H1 (cell line): ENCODE measurements around the gene ABCF2. TPM values are rescaled to one million over a fixed set of nuclear protein-coding genes. Genes with fewer than 3 reads are reported as not detected.
A peak's percentile ranks its signal among the peaks of the same experiment; 100 is the strongest.

Experiments used
- CTCF ChIA-PET: fragments of 300-600 bp; sonication (Branson Sonifier 250); formaldehyde crosslinking; loops from one replicate; lab custom pipeline; 2021; ENCODE audit not compliant: partially characterized antibody; lab: Charles Lee
- POLR2A ChIA-PET: fragments of 300-600 bp; sonication (Branson Sonifier 250); formaldehyde crosslinking; loops from one replicate; lab custom pipeline; 2021; ENCODE audit warnings: inconsistent platforms; ENCODE audit not compliant: partially characterized antibody; lab: Charles Lee
- DNase-seq, 2 experiments: peaks; one replicate each; pipeline versions ENCODE4 v3.0.0 to v3.0.0-alpha.2; 2010 to 2022; ENCODE audit warnings: low spot score in 2 of 2, low read depth in 1 of 2, mixed read lengths in 1 of 2
- FAIRE-seq: peaks from 2 replicates; lab custom pipeline; 2011; peaks lifted over from hg19 to GRCh38; lab: Jason Lieb, UNC
- H2AFZ ChIP-seq: 2 replicates; pipeline ENCODE4 v1.8.1; 2012; ENCODE audit warnings: low read length, inconsistent platforms
- H2AK5ac ChIP-seq: 2 replicates; pipeline ENCODE4 v1.6.1; 2013; ENCODE audit warnings: low read depth, low read length
- H2BK120ac ChIP-seq: replicated peaks from 2 replicates; pipeline ENCODE3; 2013; ENCODE audit warnings: low read depth, low read length, inconsistent platforms
- H2BK12ac ChIP-seq: 2 replicates; pipeline ENCODE4 v1.6.1; 2013; ENCODE audit warnings: low read depth, low read length
- H2BK15ac ChIP-seq: 2 replicates; pipeline ENCODE4 v1.6.1; 2013; ENCODE audit warnings: low read length
- H2BK20ac ChIP-seq: 2 replicates; pipeline ENCODE4 v1.6.1; 2013; ENCODE audit warnings: low read length
- H2BK5ac ChIP-seq: 2 replicates; pipeline ENCODE4 v1.6.1; 2013; ENCODE audit warnings: low read depth, low read length
- H3K14ac ChIP-seq: 2 replicates; pipeline ENCODE4 v1.6.1; 2013; ENCODE audit warnings: inconsistent platforms; ENCODE audit not compliant: insufficient read length
- H3K18ac ChIP-seq: 2 replicates; pipeline ENCODE4 v1.6.1; 2013; ENCODE audit warnings: low read length; ENCODE audit errors: extremely low read depth
- H3K23ac ChIP-seq: 2 replicates; pipeline ENCODE4 v1.6.1; 2013; ENCODE audit warnings: inconsistent platforms; ENCODE audit not compliant: insufficient read length
- H3K23me2 ChIP-seq: 2 replicates; pipeline ENCODE4 v1.6.1; 2013; ENCODE audit warnings: low read depth, low read length
- H3K27ac ChIP-seq: 2 replicates; pipeline ENCODE4 v1.6.1; 2011; ENCODE audit warnings: low read depth, low read length, inconsistent platforms
- H3K27me3 ChIP-seq, 4 experiments: replicated peaks in 1 of 4; 1 replicate in 1 of 4; 2 replicates in 3 of 4; pipeline versions ENCODE4 v1.6.1 to v1.8.1; 2011 to 2013; ENCODE audit warnings: low read length in 3 of 4, mild to moderate bottlenecking in 3 of 4, inconsistent platforms in 2 of 4, mixed read lengths in 2 of 4, moderate library complexity in 1 of 4; ENCODE audit not compliant: control insufficient read depth in 3 of 4, insufficient read depth in 3 of 4; ENCODE audit errors: extremely low read depth in 1 of 4
- H3K36me3 ChIP-seq, 4 experiments: 2 replicates each; pipeline versions ENCODE4 v1.6.1 to v1.8.1; 2011 to 2013; ENCODE audit warnings: mild to moderate bottlenecking in 4 of 4, low read length in 3 of 4, moderate library complexity in 2 of 4, control low read depth in 1 of 4, inconsistent platforms in 1 of 4; ENCODE audit not compliant: insufficient read depth in 4 of 4, control insufficient read depth in 2 of 4
- H3K4ac ChIP-seq: replicated peaks from 2 replicates; pipeline ENCODE3; 2013; ENCODE audit warnings: low read length, low read depth, mixed read lengths, inconsistent platforms; ENCODE audit not compliant: insufficient read length
- H3K4me1 ChIP-seq, 4 experiments: replicated peaks in 1 of 4; 1 replicate in 1 of 4; 2 replicates in 3 of 4; pipeline versions ENCODE4 v1.6.1 to v1.8.1; 2011 to 2013; ENCODE audit warnings: low read length in 3 of 4, inconsistent platforms in 2 of 4, mixed read lengths in 1 of 4; ENCODE audit not compliant: insufficient read depth in 4 of 4, control insufficient read depth in 3 of 4
- H3K4me2 ChIP-seq, 2 experiments: 2 replicates each; pipeline versions ENCODE4 v1.6.1 to v1.8.1; 2011 to 2013; ENCODE audit warnings: low read depth in 2 of 2, low read length in 2 of 2, control low read depth in 1 of 2, inconsistent platforms in 1 of 2, mild to moderate bottlenecking in 1 of 2; ENCODE audit not compliant: insufficient read depth in 1 of 2
- H3K4me3 ChIP-seq, 4 experiments: fragments of 200-600, 300-600 bp in 1 of 4; sonication (generic), shearing (Covaris generic), sonication (Bioruptor Twin) in 1 of 4; 2 replicates each; pipeline versions ENCODE4 v1.5.1 to v1.8.1; 2011 to 2016; ENCODE audit warnings: low read length in 4 of 4, low read depth in 3 of 4, control low read depth in 2 of 4, inconsistent platforms in 2 of 4, mild to moderate bottlenecking in 2 of 4, mixed read lengths in 1 of 4, moderate library complexity in 1 of 4; ENCODE audit not compliant: insufficient read depth in 2 of 4; ENCODE audit errors: extremely low read depth in 1 of 4
- H3K56ac ChIP-seq: replicated peaks from 2 replicates; pipeline ENCODE3; 2013; ENCODE audit warnings: low read depth, mild to moderate bottlenecking, mixed read lengths, low read length, inconsistent platforms; ENCODE audit not compliant: insufficient read length
- H3K79me1 ChIP-seq: 2 replicates; pipeline ENCODE4 v1.6.1; 2013; ENCODE audit warnings: low read depth, low read length, control low read depth
- H3K79me2 ChIP-seq, 2 experiments: 2 replicates each; pipeline versions ENCODE4 v1.6.1 to v1.8.1; 2012 to 2013; ENCODE audit warnings: low read length in 2 of 2, mild to moderate bottlenecking in 2 of 2, inconsistent platforms in 1 of 2; ENCODE audit not compliant: insufficient read depth in 2 of 2, control insufficient read depth in 1 of 2
- H3K9ac ChIP-seq, 4 experiments: replicated peaks in 1 of 4; 1 replicate in 1 of 4; 2 replicates in 3 of 4; pipeline versions ENCODE4 v1.6.1 to v1.8.1; 2011 to 2013; ENCODE audit warnings: low read depth in 3 of 4, low read length in 3 of 4, control low read depth in 2 of 4, mild to moderate bottlenecking in 2 of 4, moderate library complexity in 2 of 4, inconsistent platforms in 1 of 4; ENCODE audit errors: extremely low read depth in 1 of 4
- H3K9me3 ChIP-seq, 2 experiments: 2 replicates each; pipeline versions ENCODE4 v1.6.1 to v1.8.1; 2012 to 2013; ENCODE audit warnings: mild to moderate bottlenecking in 2 of 2, moderate library complexity in 2 of 2, control low read depth in 1 of 2, inconsistent platforms in 1 of 2, low read depth in 1 of 2, low read length in 1 of 2, mixed read lengths in 1 of 2; ENCODE audit not compliant: insufficient read depth in 2 of 2
- H4K20me1 ChIP-seq, 2 experiments: replicated peaks in 1 of 2; 2 replicates each; pipeline versions ENCODE3 to v1.8.1; 2011 to 2013; ENCODE audit warnings: inconsistent platforms in 2 of 2, low read length in 2 of 2, mild to moderate bottlenecking in 1 of 2; ENCODE audit not compliant: insufficient read depth in 2 of 2, control insufficient read depth in 1 of 2
- H4K5ac ChIP-seq: 2 replicates; pipeline ENCODE4 v1.6.1; 2013; ENCODE audit warnings: low read length, low read depth, mixed read lengths, inconsistent platforms; ENCODE audit not compliant: insufficient read length
- H4K8ac ChIP-seq: 2 replicates; pipeline ENCODE4 v1.8.0; 2013; ENCODE audit warnings: mild to moderate bottlenecking, moderate library complexity, low read length, inconsistent platforms; ENCODE audit not compliant: insufficient read depth; ENCODE audit errors: extremely low read depth
- H4K91ac ChIP-seq: replicated peaks from 2 replicates; pipeline ENCODE3; 2013; ENCODE audit warnings: low read length, mixed read lengths, inconsistent platforms; ENCODE audit not compliant: insufficient read length
- CHD2 ChIP-seq: IDR thresholded peaks from 2 replicates; pipeline ENCODE4 v1.6.1; 2012; ENCODE audit warnings: low read length, improper control_type of control experiment
- HDAC2 ChIP-seq, 2 experiments: fragments of 300-600 bp in 1 of 2; sonication (generic) in 1 of 2; IDR thresholded peaks; 2 replicates each; pipeline ENCODE4 v1.6.1; 2011 to 2012; ENCODE audit warnings: low read depth in 2 of 2, low read length in 2 of 2, mild to moderate bottlenecking in 2 of 2, moderate library complexity in 2 of 2, borderline replicate concordance in 1 of 2, inconsistent platforms in 1 of 2
- KDM1A ChIP-seq: fragments of 200-600, 300-600 bp; sonication (generic); IDR thresholded peaks from 2 replicates; pipeline ENCODE4 v1.7.1; 2016; ENCODE audit warnings: mild to moderate bottlenecking, low read length, borderline replicate concordance
- POLR2A ChIP-seq, 2 experiments: IDR thresholded peaks; 1 replicate in 1 of 2; 2 replicates in 1 of 2; pipeline ENCODE4 v1.6.1; 2011; ENCODE audit warnings: low read depth in 2 of 2, low read length in 2 of 2, mild to moderate bottlenecking in 2 of 2; ENCODE audit errors: control extremely low read depth in 1 of 2
- RFX5 ChIP-seq: IDR thresholded peaks from 2 replicates; pipeline ENCODE4 v1.6.1; 2011; ENCODE audit warnings: low read depth, low read length, improper control_type of control experiment, borderline replicate concordance
- SIN3A ChIP-seq, 2 experiments: IDR thresholded peaks in 1 of 2; conservative IDR thresholded peaks in 1 of 2; 2 replicates each; pipeline ENCODE4 v1.6.1; 2011 to 2012; ENCODE audit warnings: low read length in 2 of 2, improper control_type of control experiment in 1 of 2, low read depth in 1 of 2, mild to moderate bottlenecking in 1 of 2
- ZNF274 ChIP-seq: IDR thresholded peaks from 2 replicates; pipeline ENCODE4 v1.7.0; 2012; ENCODE audit warnings: low read length, borderline replicate concordance; ENCODE audit errors: extremely low read depth
- WGBS, 2 experiments: shearing (Covaris generic) in 1 of 2; methylation state at CpG; one replicate each; pipeline versions ENCODE4 v1.1.6 to v1.1.7; 2013 to 2015; ENCODE audit warnings: low lambda C conversion rate in 2 of 2, mixed read lengths in 2 of 2, inconsistent platforms in 1 of 2, low coverage in 1 of 2, missing lambda C conversion rate in 1 of 2; ENCODE audit not compliant: insufficient replicate concordance in 2 of 2, insufficient coverage in 1 of 2, insufficient read length in 1 of 2; ENCODE audit errors: extremely low coverage in 1 of 2, missing lambda C conversion rate in 1 of 2; 5-methylcytosine and 5-hydroxymethylcytosine counted together
- polyA plus RNA-seq, 7 experiments: library from polyadenylated mRNA; depleted of rRNA in 3 of 7; stranded (reverse) in 5 of 7; unstranded in 2 of 7; fragments of >200 nt in 5 of 7; fragments of 200-250 nt in 2 of 7; gene quantifications; 1 replicate in 5 of 7; 2 replicates in 1 of 7; 4 replicates in 1 of 7; pipeline versions ENCODE4 v1.2.1 to v1.2.3, GENCODE V29; 2011 to 2013; ENCODE audit warnings: missing spikeins in 2 of 7, mixed read lengths in 2 of 7
- total RNA-seq: library from RNA; stranded (reverse); fragmentation: NEBNext Ultra II Directional; extraction: Animal tissue kit (Norgen Biotek cat#: 25700); gene quantifications from 2 replicates; pipeline ENCODE4 v1.2.1, GENCODE V29; 2021

The ABCF2 gene
- total and polyA plus RNA-seq, 2 of the 8 experiments (the other 6 are each of a cell fraction or from before 2014, with no cell fraction given): 28.0 to 55.0 TPM

GRCh38 chr7:151187409-151188251 is 39.4 kb downstream of the ABCF2 start:
- POLR2A ChIA-PET: interaction anchor here (0.5 to 1.1 kb wide), 3 partner anchors 12 to 34 kb away, joined by 3 to 4 read pairs (median 3); no protein-coding TSS in a partner anchor
- 83% methylated on average over 16 of the region's 22 CpGs; no CpG with 5 or more reads in 1 of the 2 experiments for WGBS, 2 experiments
- Histone ChIP-seq H3K14ac (no peak overlapping the region), H2BK12ac (no peak overlapping the region), H3K27ac (no peak overlapping the region), H2BK20ac (no peak overlapping the region), H2BK120ac (no peak overlapping the region), H4K91ac (no peak overlapping the region), H4K5ac (no peak overlapping the region), H4K8ac (no peak overlapping the region; the same call in 1 of the 2 replicates), H3K27me3 (no peaks in the 10 kb centered on the region), H2AFZ (no peak overlapping the region), H3K4me1 (no peaks in the 10 kb centered on the region), H3K79me1 (no peaks in the 10 kb centered on the region), H3K36me3 (no peaks in the 10 kb centered on the region), H3K9ac (no peak overlapping the region), H3K56ac (no peak overlapping the region), H3K79me2 (no peaks in the 10 kb centered on the region), H3K4ac (no peak overlapping the region), H3K9me3 (no peaks in the 10 kb centered on the region), H2BK5ac (no peak overlapping the region), H3K4me2 (no peak overlapping the region), H2AK5ac (no peak overlapping the region), H3K18ac (no peak overlapping the region), H3K23me2 (no peaks in the 10 kb centered on the region), H2BK15ac (0 out of 2 replicates have a peak overlapping the region, but pooled peaks have one; percentile 46), H3K4me3 (no peak overlapping the region), H3K23ac (no peak overlapping the region), H4K20me1 (no peaks in the 10 kb centered on the region)
- CTCF ChIA-PET: interaction anchor here (0.6 to 1.4 kb wide), 4 partner anchors 9 to 605 kb away, joined by 3 read pairs; no protein-coding TSS in a partner anchor
- no peak for TF ChIP-seq SIN3A (conservative IDR thresholded peaks at IDR 0.05 in 1 of 2, IDR thresholded peaks at IDR 0.05 in 1 of 2; ENCODE audit: low read depth in 1 of 2, low read length in 2 of 2)
- no peak for TF ChIP-seq RFX5
- TF ChIP-seq KDM1A: no peak
- TF ChIP-seq CHD2: no peak
- no peak for TF ChIP-seq HDAC2 (IDR thresholded peaks at IDR 0.05; ENCODE audit: borderline replicate concordance in 1 of 2, low read depth in 2 of 2, low read length in 2 of 2)
- TF ChIP-seq ZNF274: no peak
- no peak for TF ChIP-seq POLR2A (IDR thresholded peaks at IDR 0.05; ENCODE audit: control extremely low read depth in 1 of 2, low read depth in 2 of 2, low read length in 2 of 2)
- DNase-seq (no peak), FAIRE-seq (no peak)
